Measurements from ENCODE around the gene RBPJ.

Gene RBPJ

GRCh38 chr4:26360273-26360672 is 39.5 kb downstream of the RBPJ start:
- Histone ChIP-seq H3K9me2 (replicated peaks; ENCODE audit: insufficient read depth, low read length) (no peaks in the 10 kb centered on the region), H3K27me3 (ENCODE audit: low read length) (no peaks in the 10 kb centered on the region), H3K9me3 (ENCODE audit: insufficient read depth, low read length) (no peaks in the 10 kb centered on the region), H2AFZ (ENCODE audit: low read depth, low read length, severe bottlenecking) (no peak overlapping the region), H3K4me3 (ENCODE audit: insufficient read depth, low read length, poor library complexity, severe bottlenecking) (no peak overlapping the region), H3K79me2 (ENCODE audit: insufficient read depth, low read length) (peaks cover 58% of the 10 kb centered on the region), H3K36me3 (ENCODE audit: low read length) (no peaks in the 10 kb centered on the region), H3K9ac (ENCODE audit: low read length) (no peak overlapping the region), H3K27ac (ENCODE audit: low read depth, low read length) (no peak overlapping the region), H3K4me2 (ENCODE audit: low read depth, low read length, poor library complexity, severe bottlenecking) (no peak overlapping the region), H4K20me1 (ENCODE audit: low read depth, low read length) (peaks cover 8% of the 10 kb centered on the region; the same call in 1 of the 2 replicates), H3F3A (ENCODE audit: insufficient read depth) (no peaks in the 10 kb centered on the region)
- TF ChIP-seq EZH2phosphoT487 (conservative IDR thresholded peaks at IDR 0.05; ENCODE audit: low read length) = no peak
- TF ChIP-seq, protein P1, sequence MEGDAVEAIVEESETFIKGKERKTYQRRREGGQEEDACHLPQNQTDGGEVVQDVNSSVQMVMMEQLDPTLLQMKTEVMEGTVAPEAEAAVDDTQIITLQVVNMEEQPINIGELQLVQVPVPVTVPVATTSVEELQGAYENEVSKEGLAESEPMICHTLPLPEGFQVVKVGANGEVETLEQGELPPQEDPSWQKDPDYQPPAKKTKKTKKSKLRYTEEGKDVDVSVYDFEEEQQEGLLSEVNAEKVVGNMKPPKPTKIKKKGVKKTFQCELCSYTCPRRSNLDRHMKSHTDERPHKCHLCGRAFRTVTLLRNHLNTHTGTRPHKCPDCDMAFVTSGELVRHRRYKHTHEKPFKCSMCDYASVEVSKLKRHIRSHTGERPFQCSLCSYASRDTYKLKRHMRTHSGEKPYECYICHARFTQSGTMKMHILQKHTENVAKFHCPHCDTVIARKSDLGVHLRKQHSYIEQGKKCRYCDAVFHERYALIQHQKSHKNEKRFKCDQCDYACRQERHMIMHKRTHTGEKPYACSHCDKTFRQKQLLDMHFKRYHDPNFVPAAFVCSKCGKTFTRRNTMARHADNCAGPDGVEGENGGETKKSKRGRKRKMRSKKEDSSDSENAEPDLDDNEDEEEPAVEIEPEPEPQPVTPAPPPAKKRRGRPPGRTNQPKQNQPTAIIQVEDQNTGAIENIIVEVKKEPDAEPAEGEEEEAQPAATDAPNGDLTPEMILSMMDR (IDR thresholded peaks at IDR 0.05; ENCODE audit: insufficient read depth, low read length, poor library complexity, severe bottlenecking) = no peak

- TF ChIP-seq, protein P1 (IDR thresholded peaks at IDR 0.05; ENCODE audit: insufficient read depth, low read length, poor library complexity, severe bottlenecking) = no peak
- TF ChIP-seq EZH2phosphoT487 (conservative IDR thresholded peaks at IDR 0.05; ENCODE audit: low read length) = no peak
- Histone ChIP-seq H3K9ac (ENCODE audit: low read length) (no peak overlapping the region), H2AFZ (ENCODE audit: low read depth, low read length, severe bottlenecking) (no peak overlapping the region), H3K27ac (ENCODE audit: low read depth, low read length) (no peak overlapping the region), H3K79me2 (ENCODE audit: insufficient read depth, low read length) (peaks cover 53% of the 10 kb centered on the region), H3K9me2 (replicated peaks; ENCODE audit: insufficient read depth, low read length) (no peaks in the 10 kb centered on the region), H3K4me2 (ENCODE audit: low read depth, low read length, poor library complexity, severe bottlenecking) (no peak overlapping the region), H3K27me3 (ENCODE audit: low read length) (no peaks in the 10 kb centered on the region), H3F3A (ENCODE audit: insufficient read depth) (no peaks in the 10 kb centered on the region), H3K4me3 (ENCODE audit: insufficient read depth, low read length, poor library complexity, severe bottlenecking) (no peak overlapping the region), H3K36me3 (ENCODE audit: low read length) (no peaks in the 10 kb centered on the region), H3K9me3 (ENCODE audit: insufficient read depth, low read length) (no peaks in the 10 kb centered on the region), H4K20me1 (ENCODE audit: low read depth, low read length) (peaks cover 6% of the 10 kb centered on the region; the same call in 1 of the 2 replicates)
Observed at GRCh38 chr4:26360864-26361263, 40.0 kb downstream of the RBPJ start.

DNA sequence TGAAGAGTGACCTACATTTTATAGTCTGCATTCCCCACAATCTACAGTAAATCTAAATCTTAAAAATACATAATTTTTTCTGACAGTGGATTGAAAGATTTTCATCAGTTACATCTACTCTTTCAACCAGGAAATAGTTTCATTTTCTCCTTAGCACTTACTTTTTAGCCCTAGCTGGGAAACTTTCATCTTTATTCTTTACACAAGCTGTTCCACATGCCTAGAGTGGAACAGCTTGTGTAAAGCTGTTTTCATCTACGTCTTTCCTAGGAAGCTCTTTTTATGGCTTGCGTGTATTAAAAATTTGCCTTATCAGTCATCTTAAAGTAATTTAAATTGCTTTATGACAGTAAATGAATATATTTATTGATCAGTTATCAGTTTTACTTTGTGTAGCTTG is 40.5 kb downstream of the RBPJ start:
- Histone ChIP-seq H3K79me2 (ENCODE audit: insufficient read depth, low read length) (peaks cover 49% of the 10 kb centered on the region), H3K4me2 (ENCODE audit: low read depth, low read length, poor library complexity, severe bottlenecking) (no peak overlapping the region), H4K20me1 (ENCODE audit: low read depth, low read length) (peaks cover 3% of the 10 kb centered on the region; the same call in 1 of the 2 replicates), H3F3A (ENCODE audit: insufficient read depth) (no peaks in the 10 kb centered on the region), H3K4me3 (ENCODE audit: insufficient read depth, low read length, poor library complexity, severe bottlenecking) (no peak overlapping the region), H3K27ac (ENCODE audit: low read depth, low read length) (no peak overlapping the region), H3K27me3 (ENCODE audit: low read length) (no peaks in the 10 kb centered on the region), H3K9me2 (replicated peaks; ENCODE audit: insufficient read depth, low read length) (no peaks in the 10 kb centered on the region), H3K9me3 (ENCODE audit: insufficient read depth, low read length) (no peaks in the 10 kb centered on the region), H3K9ac (ENCODE audit: low read length) (no peak overlapping the region), H3K36me3 (ENCODE audit: low read length) (no peaks in the 10 kb centered on the region), H2AFZ (ENCODE audit: low read depth, low read length, severe bottlenecking) (no peak overlapping the region)
- no peak for TF ChIP-seq EZH2phosphoT487 (conservative IDR thresholded peaks at IDR 0.05; ENCODE audit: low read length)
- TF ChIP-seq, protein P1 (IDR thresholded peaks at IDR 0.05; ENCODE audit: insufficient read depth, low read length, poor library complexity, severe bottlenecking) = no peak
